ENCODE measurements around the gene APLP1. TPM values are rescaled to one million over a fixed set of nuclear protein-coding genes. Genes with fewer than 3 reads are reported as not detected.

Gene APLP1
- total and polyA plus RNA-seq, 2 donors from 2014 or later, result 3.8 to 13.6 TPM

DNA sequence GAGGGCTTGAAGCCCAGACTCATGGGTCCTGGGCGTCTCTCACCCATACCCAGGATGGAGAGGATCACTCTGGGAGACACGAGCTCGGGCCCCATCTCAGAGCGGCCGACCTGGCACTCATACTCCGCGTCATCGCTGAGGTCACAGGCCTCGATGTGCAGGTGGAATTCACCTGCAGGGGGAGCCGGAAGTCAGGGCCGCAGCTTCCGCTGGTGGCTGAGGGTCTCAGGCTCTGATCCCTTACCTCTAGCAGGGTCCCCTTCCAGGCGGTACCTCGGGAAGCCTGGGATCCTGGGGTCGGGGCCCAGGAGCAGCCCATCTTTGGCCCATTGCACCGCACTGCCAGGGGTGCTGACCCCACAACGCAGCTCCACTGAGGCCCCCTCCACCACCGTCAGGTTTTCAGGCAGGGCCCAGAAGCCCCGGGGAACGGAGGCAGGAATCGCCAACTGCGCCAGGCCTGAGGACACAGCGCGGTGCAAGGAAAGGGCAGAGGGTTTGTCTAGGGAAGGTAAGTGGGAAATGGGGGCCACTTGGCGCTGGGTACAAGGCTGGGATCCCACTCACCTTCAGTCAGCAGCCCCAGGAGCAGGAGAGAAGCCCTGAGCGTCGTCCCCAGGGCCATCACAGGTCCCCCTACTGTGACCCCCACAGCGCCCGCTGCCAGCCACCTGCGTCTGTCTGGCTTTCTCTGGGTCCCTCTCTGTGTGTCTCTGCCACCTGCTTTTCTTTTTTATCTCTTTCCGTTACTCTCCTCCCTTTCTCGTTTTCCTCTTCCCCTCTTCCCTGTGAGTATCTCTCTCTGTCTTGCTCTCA lies 17.0 kb upstream of the APLP1 start:
- TF ChIP-seq, protein P1, sequence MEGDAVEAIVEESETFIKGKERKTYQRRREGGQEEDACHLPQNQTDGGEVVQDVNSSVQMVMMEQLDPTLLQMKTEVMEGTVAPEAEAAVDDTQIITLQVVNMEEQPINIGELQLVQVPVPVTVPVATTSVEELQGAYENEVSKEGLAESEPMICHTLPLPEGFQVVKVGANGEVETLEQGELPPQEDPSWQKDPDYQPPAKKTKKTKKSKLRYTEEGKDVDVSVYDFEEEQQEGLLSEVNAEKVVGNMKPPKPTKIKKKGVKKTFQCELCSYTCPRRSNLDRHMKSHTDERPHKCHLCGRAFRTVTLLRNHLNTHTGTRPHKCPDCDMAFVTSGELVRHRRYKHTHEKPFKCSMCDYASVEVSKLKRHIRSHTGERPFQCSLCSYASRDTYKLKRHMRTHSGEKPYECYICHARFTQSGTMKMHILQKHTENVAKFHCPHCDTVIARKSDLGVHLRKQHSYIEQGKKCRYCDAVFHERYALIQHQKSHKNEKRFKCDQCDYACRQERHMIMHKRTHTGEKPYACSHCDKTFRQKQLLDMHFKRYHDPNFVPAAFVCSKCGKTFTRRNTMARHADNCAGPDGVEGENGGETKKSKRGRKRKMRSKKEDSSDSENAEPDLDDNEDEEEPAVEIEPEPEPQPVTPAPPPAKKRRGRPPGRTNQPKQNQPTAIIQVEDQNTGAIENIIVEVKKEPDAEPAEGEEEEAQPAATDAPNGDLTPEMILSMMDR (IDR thresholded peaks at IDR 0.05; ENCODE audit: borderline replicate concordance, extremely low read depth, insufficient read depth), result no peak

DNA sequence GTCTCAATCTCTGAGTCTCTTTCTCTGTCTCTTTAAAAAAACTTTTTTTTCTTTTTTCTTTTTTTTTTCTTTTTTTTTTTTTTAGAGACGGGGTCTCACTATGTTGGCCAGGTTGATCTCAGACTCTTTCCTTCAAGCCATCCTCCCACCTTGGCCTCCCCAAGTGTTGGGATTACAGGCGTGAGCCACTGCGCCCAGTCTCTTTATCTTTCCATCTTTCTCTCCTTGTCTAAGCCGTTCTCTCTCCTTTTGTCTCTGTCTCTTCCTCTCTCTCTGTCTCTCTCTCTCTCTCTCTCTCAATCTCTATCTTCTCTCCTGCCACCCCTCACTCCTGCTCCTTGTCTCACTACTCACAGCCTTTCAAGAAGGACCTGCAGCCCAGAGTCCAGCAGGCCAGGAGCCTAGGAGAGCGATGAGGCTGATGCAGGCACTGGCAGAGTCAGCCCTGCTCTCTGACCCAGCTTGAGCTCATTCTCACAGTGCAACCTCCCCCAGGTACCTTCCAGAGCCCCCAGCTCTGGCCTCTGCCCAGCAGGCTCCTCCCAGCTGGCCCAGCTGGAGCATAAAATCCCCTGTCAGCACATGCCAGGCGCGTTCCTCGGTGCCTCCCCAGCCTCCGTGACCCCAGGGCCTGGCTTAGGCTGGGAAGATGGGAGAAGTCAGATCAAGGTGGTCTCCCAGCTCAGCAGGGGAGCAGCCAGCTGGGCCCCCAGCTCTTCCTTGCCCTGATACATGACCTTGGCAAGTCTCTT lies 16.2 kb upstream of the APLP1 start, which contains the start of gene NPHS1:
TSS of gene NPHS1 (minus strand) at position 476 of the 752 bp plus-strand sequence. CDS start 667 bp downstream, outside the sequence.
- TF ChIP-seq, protein P1 (IDR thresholded peaks at IDR 0.05; ENCODE audit: borderline replicate concordance, extremely low read depth, insufficient read depth), result no peak

More for the DNA sequence above, 17.0 kb upstream of the APLP1 start:
- Histone ChIP-seq H3K36me3 (ENCODE audit: control insufficient read depth in 2 of 3, insufficient read depth in 3 of 3, low read length in 3 of 3) (no peaks in the 10 kb centered on the region), H3K4me1 (ENCODE audit: control insufficient read depth in 2 of 3, insufficient read depth in 2 of 3, low read depth in 1 of 3, low read length in 3 of 3) (no peaks in the 10 kb centered on the region), H3K27me3 (ENCODE audit: control insufficient read depth, insufficient read depth, low read length) (no peaks in the 10 kb centered on the region), H3K27ac (ENCODE audit: low read depth in 2 of 2, low read length in 2 of 2) (no peak overlapping the region), H3K4me3 (ENCODE audit: low read length in 3 of 3) (peak overlapping the region in 1 of 3 donors; percentile 37), H3K9ac (ENCODE audit: low read length in 3 of 3) (no peak overlapping the region), H3K9me3 (ENCODE audit: control insufficient read depth in 2 of 3, insufficient read depth in 1 of 3, low read length in 3 of 3) (no peaks in the 10 kb centered on the region)
- DNase-seq (peak in 2 of 5 donors; percentile 21 to 37), FAIRE-seq (no peak)
- intact Hi-C loops (cut with DNase I), result no loop called here

DNA sequence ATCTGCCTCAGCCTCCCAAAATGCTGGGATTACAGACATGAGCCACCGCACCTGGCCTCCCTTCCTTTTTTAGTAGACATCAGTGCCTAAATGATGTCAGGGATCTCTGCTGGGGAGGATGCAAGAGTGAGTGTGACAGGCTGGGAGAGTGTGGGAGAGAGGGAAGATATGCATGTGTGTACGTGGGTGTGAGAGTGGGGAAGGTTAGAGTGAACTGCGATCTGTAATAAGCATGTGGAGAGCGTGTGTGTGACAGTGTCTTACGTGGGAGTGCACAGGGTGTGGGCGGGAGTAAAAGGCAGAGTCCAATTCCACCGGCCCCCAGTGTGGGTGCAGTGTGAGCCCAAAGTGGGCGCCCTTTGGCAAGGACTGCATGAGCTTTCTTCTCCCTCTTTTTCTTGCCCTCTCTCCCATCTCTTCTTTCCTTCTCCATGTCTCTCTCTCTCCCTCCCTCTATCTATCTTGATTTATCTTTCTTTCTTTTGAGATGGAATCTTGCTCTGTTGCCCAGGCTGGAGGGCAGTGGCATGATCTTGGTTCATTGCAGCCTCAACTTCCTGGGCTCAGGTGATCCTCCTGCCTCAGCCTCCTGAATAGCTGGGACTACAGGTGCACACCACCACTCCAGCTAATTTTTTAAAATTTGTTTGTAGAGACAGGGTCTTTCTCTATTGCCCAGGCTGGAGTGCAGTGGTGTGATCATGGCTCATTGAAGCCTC lies 15.2 kb upstream of the APLP1 start:
- no peak overlapping the region for H3K9ac ChIP-seq (ENCODE audit: low read length in 3 of 3)
- FAIRE-seq (no peak), DNase-seq (peak in 1 of 5 donors; percentile 43)
- TF ChIP-seq, protein P1 (IDR thresholded peaks at IDR 0.05; ENCODE audit: borderline replicate concordance, extremely low read depth, insufficient read depth), result no peak
- no peak overlapping the region for H3K27ac ChIP-seq (ENCODE audit: low read depth in 2 of 2, low read length in 2 of 2)
- H3K4me3 ChIP-seq (ENCODE audit: low read length in 3 of 3), result no peak overlapping the region
- no peaks in the 10 kb centered on the region for H3K27me3 ChIP-seq (ENCODE audit: control insufficient read depth, insufficient read depth, low read length)
- H3K36me3 ChIP-seq (ENCODE audit: control insufficient read depth in 2 of 3, insufficient read depth in 3 of 3, low read length in 3 of 3), result no peaks in the 10 kb centered on the region
- H3K9me3 ChIP-seq (ENCODE audit: control insufficient read depth in 2 of 3, insufficient read depth in 1 of 3, low read length in 3 of 3), result no peaks in the 10 kb centered on the region
- intact Hi-C loops (cut with DNase I), result no loop called here
- H3K4me1 ChIP-seq (ENCODE audit: control insufficient read depth in 2 of 3, insufficient read depth in 2 of 3, low read depth in 1 of 3, low read length in 3 of 3), result no peaks in the 10 kb centered on the region

More for the DNA sequence above, 16.2 kb upstream of the APLP1 start, which contains the start of gene NPHS1:
- H3K4me1 ChIP-seq (ENCODE audit: control insufficient read depth in 2 of 3, insufficient read depth in 2 of 3, low read depth in 1 of 3, low read length in 3 of 3), result no peaks in the 10 kb centered on the region
- peak within 1 kb of the TSS in 1 of 3 donors; percentile 39 for H3K4me3 ChIP-seq (ENCODE audit: low read length in 3 of 3)
- FAIRE-seq (no peak), DNase-seq (peak in 4 of 5 donors; percentile 82 to 88 (median 85))
- H3K27ac ChIP-seq (ENCODE audit: low read depth in 2 of 2, low read length in 2 of 2), result no peak within 1 kb of the TSS
- H3K9ac ChIP-seq (ENCODE audit: low read length in 3 of 3), result no peak within 1 kb of the TSS
- H3K36me3 ChIP-seq (ENCODE audit: control insufficient read depth in 2 of 3, insufficient read depth in 3 of 3, low read length in 3 of 3), result no peaks in the 10 kb centered on the region
- intact Hi-C loops (cut with DNase I), result no loop called here
- no peaks in the 10 kb centered on the region for H3K9me3 ChIP-seq (ENCODE audit: control insufficient read depth in 2 of 3, insufficient read depth in 1 of 3, low read length in 3 of 3)
- no peaks in the 10 kb centered on the region for H3K27me3 ChIP-seq (ENCODE audit: control insufficient read depth, insufficient read depth, low read length)

Data from kidney (tissue), 14 donors.